HG02884 (cell line): ENCODE data around the gene GRB2.

ENCODE experiments used
- ATAC-seq: cut with Tn5 transposase; IDR thresholded peaks from one replicate; pipeline ENCODE4 v1.9.1; 2021; ENCODE audit warnings: mild to moderate bottlenecking, moderate library complexity; ENCODE audit not compliant: unreplicated experiment

GRB2 gene

DNA sequence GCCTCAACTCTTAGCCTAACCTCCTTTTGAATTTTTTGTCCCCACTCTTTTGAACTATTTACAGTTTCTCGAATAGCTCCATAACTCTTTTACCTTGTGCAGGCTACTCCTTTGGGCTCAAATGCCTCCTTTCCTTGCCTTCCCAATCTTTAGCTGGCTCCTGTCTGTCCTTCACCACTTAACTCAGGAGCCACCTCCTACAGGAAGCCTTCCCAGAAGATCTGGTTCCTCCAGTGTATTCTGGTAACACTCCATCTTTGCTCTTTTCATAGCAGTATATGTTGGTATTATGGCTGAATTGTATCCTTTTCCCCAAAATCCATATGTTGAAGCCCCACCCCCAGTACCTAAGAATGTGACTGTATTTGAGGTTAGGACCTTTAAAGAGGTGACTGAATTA is 9.0 kb upstream of the GRB2 start:
- ATAC-seq = no peak

DNA sequence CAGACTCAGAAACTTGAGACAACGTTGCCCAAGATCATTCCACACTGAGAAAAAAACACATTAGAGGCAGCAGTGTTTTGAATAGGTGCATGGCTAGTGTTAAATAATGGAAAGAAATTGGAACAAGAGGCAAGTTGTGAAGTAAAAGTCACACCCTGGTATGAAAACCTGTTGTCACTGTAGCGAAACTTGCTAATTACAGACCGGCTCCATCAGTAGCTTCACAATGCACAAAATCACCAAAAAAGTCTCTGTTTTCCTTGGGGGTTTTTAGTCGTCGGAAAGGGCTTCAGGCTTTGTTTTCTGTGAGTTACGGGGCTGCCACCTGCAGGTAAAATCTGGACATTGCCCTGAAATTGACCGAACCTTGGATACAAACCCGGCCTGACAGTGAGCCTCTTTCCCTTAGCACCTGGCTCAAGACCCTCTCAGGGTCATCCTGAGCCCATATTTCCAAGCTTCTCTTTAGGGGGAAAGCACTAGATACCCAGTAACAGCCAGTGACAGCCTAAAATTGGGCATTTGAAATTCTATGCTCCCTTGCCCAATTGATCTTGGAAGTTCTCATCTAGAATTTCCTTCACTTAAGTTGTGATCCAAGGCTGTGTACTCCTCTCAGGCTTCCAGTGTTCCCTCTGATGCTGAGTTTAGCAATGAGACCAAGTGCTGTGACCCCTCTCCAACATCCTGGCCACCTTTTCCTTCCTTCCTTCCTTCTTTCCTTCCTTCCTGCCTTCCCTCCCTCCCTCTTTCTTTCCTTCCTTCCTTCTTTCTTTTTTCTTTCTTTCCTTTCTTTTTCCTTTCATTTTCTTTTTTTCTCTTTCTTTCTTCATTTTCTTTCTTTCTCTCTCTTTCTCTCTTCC is 7.2 kb upstream of the GRB2 start:
- ATAC-seq = no peak

DNA sequence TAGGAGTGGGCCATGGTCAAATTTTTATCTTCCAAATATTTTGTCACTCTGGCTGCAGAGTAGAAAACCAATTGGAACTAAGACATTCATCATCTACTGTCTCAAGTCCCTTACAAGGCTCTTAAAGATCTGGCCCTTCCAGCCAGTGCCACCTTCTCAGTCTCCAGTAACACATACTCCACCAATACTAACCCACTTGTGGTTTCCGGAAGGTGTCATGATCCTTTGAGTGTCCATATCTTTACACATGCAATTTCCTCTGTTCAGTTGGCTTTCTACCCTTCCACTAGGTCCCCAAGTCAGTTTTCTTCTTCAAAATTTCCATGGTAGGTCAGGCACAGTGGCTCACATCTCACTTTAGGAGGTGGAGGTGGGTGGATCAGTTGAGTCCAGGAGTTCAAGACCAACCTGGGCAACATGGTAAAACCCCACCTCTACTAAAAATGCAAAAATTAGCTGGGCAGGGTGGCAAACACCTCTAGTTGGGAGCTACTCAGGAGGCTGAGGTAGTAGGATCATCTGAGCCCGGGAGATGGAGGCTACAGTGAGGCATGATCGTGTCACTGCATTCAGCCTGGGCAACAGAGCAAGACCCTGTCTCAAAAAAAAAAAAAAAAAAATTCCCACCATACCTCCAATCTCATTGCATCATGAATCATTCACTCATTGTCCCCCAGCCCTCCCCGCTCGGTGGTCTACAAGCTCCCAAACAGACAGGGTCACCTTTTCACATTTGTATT is 6.0 kb upstream of the GRB2 start:
- no peak for ATAC-seq

DNA sequence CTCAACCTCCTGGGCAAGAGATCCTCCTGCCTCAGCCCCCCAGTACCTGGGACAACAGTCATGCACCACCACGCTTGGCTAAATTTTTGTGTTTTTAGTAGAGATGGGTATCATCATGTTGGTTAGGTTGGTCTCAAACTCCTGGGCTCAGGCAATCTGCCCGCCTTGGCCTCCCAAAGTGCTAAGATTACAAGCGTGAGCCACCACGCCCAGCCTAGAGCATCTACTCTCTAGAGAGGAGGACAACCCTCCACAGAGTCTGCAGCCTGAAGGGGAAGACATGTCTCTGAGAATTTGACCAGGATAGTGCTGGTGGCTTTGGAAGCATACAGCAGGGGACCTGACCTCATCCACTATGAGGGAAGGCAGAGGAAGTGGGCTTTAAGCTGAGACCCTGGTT is 4.7 kb upstream of the GRB2 start:
- no peak for ATAC-seq

DNA sequence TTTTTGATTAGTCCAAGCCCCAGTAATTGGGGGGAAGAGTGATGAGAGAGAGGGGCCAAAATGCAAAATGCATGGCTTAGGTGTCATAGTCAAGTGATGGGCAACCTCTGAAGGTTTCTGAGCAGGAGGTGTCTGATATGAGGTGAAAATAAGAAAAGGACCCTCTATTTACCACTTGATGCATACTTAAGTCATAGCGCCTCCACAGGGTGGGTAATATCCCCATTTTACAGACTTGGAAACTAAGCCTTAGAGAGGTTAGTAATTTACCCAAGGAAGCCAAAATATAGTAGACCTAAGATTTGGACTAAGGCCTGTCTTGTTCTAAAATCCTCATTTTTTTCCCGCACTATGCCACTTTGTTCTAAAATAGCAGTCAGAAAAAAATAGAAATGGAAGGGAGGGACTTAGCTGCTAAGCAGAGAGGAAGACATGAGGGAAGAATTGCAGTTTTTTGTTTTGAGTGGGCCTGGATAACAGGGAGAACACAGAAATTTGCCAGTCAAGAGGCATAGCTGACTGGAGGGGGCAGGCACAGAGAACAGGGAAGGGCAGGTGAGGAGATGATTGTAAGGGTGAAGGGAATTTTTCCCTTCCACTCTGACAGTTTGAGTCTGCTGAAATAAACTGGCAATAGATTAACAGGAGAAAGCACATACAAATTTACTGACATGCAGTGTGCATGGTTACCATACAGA is 2.3 kb upstream of the GRB2 start:
- no peak for ATAC-seq

DNA sequence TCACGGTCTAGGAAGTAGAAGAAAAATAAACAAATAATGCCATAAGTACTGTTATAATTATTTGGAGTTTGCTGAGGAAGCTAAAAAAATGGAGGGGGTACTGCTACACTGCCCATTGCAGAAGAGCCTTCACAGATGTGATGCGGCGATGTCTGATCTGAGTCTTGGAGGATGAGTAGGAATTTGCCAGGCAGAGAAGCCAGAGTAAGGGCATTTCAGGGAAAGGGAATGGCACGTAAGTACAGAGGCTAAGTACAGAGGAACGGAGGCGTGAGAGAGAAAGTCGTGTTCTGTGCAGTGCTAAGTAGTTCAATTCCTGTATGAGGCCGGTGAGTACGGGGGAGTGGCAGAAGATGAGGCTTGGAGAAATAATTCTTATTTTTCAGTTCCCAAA is 741 bp upstream of the GRB2 start:
- no peak for ATAC-seq

DNA sequence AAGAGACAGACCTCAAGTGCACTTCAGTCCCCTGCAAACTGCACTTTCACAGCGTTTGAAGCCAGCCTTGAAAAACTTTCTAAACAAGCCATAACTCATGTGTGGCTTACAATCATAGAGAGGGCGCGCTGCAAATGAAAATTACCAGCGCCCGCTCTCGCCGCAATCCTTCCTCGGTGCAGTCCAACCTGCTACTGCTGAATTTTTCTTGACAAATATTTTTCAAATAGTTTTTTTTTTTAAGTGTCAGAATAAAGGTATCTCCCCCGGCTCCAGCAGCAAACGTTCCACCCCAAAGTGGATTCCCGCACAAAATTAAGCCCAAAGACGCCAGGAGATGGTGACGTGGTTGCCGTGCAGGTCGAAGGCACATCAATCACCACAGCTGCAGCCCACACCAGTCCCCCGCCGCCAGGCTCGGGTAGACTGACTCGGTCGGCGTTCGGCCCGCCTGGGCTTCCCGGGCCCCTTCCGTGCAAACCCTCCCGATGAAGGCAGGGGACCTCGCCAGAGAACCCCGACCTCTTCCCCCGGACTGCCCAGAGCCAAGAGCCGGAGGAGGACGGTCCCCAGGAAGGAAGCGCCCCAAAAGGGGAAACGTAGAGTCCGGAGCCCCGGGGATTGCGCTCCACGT is 630 bp downstream of the GRB2 start:
- peak; percentile 2 for ATAC-seq

DNA sequence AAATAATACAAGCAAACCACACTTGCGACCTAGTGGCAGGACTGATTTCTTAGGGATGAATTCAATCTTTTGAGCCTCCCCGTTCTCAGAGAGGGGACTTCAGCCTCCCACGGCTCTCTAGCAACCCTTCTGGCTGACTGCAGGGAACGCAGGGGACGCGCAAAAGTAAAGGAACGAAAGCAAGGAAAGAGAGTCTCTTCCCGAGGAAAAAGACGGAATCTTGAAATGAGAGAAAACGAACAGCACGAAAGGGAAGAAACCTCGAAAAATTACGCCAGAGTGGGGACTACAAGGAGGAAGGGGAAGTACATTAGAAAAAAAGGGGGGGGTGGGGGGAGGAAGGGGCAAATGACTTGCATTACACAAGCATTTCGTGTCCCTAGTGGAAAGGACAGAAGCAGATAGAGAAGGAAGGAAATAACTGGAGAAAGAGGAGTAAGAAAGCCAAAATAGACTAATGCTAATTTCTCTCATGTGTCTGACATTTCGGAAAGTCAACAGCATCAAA is 1.2 kb downstream of the GRB2 start:
- ATAC-seq = no peak

DNA sequence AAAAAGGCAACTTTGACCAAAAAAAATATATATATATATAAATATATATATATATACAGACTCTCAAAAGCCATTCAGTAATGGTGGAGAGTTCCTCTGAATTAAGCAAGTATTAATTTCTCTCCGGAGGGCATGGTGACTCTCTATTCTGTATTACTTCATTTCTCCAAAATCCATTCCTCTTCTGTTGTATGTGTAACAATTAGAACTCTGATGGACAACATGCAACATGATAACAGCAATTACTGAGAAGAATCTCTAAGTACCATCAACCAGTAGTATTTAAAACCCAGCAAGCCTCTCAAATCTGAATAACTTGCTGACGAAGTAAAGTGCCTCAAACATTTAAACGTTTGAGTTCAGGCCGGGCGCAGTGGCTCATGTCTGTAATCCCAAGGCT is 2.3 kb downstream of the GRB2 start:
- no peak for ATAC-seq

DNA sequence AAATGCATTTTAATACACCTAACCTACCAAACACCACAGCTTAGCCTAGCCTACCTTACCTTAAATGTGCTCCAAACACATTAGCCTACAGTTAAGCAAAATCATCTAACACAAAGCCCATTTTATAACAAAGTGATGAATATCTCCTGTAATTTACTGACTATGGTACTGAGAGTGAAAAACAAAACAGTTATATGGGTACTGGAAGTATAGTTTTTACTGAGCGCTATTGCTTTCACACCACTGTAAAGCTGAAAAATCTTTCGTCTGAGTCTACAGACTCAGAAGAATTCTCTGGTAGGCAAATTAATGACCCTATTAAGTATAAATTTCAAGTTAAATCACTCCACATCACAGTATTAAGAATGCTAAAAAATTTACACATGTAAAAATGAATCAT is 3.5 kb downstream of the GRB2 start:
- no peak for ATAC-seq

DNA sequence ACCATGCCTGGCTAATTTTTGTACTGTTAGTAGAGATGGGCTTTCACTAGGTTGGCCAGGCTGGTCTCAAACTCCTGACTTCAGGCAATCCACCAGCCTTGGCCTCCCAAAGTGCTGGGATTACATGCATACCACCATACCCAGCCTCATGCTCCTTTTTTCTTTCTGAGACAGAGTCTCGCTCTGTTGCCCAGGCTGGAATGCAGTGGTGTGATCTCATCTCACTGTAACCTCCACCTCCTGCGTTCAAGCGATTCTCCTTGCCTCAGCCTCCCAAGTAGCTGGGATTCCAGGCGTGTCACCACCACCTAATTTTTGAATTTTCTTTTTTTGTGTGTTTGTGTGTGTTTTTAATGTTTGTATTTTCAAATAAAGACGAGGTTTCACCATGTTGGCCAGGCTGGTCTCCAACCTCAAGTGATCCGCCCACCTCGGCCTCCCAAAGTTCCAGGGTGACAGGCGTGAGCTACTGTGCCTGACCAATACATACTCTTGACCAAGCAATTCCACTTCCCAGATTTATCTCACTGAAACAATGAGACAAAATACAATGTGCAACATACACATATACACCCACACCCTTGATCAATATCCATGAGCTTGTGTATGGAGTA is 5.0 kb downstream of the GRB2 start:
- no peak for ATAC-seq

DNA sequence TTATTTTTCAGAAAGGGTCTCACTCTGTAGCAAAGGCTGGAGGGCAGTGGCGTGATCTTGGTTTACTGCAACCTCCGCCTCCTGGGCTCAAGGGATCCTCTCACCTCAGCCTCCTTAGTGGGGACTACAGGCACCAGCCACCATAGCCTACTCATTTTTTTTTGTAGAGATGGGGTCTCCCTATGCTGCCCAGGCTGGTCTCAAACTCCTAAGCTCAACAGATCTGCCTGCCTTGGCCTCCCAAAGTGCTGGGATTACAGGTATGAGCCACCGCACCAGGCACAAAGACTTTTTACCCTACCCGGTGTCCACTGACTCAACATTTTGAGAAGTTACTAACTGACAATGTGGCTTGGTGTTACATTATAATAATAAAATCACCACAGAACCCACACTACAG is 7.2 kb downstream of the GRB2 start:
- ATAC-seq = no peak

DNA sequence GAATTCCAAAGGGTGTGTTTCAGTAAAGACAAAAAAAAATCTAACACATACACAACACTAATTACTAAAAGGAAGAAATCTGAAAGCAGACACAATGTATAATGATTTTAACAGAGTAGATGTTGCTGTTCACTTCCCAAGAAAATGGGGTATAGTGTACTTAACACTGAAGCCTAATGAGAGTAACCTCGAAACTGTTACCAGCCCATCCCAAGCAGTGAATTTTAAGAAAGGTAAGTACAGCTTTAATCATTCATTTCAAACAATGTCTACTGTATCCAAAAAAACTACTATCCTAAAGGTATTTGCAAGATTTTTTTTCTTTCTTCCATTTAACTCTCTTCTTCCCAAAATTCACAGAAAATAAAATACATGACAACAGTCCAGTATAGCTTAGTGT is 8.3 kb downstream of the GRB2 start:
- no peak for ATAC-seq

DNA sequence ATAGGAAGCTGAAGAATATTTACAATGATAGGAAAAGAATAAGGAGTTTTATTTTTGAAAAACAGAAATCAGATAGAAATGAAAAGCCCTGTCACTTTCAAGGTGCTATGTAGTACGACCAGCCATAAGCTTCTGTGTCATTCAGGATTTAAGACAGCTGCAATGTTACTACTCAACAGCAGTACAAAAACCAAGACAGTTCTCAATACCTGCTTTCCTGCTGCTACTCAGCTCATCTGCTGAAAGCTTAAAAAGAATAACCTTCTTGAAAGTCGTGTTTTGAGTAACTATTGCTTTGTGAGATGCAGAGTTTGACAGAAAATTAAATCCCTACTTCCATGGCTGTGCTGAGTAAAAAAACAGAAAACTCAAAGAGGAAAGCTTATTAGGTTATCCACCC is 8.7 kb downstream of the GRB2 start:
- no peak for ATAC-seq

DNA sequence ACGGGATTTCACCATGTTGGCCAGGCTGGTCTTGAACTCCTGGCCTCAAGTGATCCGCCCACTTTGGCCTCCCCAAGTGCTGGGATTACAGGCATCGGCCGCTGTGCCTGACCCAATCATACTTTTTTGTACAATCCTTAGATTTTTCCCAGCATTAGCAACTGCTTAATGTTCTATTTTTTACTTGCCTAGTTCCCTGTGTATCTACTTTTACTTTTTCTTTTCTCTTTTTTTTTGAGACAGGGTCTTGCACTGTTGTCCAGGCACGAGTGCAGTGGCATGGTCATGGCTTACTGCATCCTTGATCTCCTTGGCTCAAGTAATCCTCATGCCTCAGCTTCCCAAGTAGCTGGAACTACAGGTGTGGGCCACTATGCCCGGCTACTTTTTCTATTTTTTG is 9.5 kb downstream of the GRB2 start:
- no peak for ATAC-seq

DNA sequence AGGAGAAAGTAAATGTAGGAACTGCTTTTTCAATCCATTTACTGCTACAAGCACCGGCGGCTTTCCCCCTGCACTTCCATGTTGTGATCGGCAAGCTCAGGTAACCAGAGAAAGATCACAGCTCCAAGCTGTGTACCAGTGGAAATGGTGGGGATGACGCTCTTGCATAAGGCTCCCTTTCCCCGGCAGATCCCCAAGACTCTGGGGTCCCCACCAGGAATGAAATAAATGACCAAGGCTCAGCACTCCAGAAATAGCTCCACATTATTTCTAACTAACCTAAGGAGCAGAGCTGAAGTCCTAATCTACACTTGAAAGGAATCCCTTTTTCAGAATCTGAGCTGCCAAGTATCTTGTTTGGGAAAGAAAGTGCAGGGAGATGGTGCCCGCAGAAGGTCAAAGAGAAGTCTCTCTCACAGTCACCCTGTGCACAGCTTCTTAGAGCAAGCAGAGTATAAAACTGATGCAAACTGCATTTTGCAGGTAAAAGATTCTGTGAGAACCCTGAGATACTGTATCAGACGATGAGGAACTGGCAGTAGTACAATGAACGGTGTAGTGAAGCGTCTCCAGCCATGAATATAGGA is 11.1 kb downstream of the GRB2 start:
- no peak for ATAC-seq

DNA sequence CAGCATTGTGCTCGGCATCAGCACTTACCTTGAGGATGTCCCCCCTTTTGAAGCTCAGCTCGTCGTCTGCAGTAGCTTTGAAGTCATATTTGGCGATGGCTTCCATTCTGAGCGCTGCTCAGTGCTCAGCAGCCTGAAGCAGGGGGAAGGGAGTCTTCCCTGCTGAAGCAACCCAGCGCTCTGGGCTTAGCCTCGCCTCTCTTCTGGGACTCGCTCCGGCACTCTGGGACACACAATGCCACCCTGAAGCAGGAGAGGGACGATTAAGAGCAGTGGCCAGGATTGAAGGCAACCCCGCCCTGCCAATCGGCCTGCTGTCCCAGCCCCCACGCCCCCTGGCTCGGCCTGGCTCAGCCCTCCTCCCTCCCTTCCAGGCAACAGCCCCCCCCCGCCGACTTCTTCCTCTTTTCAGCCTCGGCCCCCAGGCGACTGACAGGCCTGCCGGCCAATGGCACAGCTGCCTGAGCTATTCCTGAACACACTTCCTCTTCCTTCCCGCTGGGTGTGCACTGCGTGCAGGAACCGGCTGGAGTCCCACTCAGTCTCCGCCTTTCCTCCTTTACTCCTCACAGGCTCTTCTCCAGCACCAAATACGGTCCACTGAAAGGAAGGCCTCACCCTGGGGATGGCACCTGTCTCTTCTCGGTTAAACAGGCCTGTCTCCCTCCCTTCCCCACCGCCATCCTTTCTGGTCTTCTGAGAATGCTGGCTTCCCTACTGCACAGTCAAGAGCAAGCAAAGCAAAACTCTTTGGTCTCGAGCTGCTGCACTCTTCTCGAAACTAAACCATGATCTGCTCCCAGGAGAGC is 11.8 kb downstream of the GRB2 start:
- ATAC-seq = no peak

DNA sequence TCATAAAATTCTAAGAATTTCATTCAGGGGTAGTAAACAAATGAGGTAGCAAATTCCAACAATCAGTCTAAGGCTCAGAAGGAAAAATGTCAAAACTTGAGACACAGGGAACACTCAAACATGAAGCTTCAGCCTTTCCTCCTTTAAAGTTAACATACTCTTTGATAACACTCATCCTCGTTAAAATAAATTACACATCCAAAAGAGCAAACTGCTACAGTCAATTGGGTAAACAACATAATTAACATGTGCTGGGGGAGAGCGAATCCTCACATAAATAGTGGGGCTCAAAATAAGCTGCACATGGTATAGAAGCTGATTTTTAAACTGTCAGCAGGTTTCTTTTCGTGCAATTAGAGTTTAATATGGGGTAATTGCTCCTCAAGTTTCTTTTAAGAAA is 12.9 kb downstream of the GRB2 start:
- no peak for ATAC-seq

DNA sequence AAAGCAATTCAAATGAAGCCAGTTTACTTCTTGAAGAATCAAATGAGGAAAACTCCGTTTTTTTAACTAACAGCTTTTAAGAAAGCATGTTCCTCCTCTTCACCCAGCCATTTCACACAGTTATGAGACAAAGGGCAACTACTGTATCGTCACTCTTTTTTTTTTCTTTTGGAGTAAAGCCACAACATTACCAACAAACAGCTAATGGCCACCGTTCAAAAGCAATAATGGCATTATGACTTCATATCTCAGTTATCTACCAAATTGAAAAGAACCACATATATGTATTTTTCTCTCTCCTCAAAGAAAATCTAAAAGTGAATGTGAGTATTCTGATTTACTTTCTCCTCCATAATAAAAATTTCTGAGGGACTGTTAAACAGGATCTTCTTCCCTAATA is 14.5 kb downstream of the GRB2 start:
- ATAC-seq = no peak
